ENCODE results near the gene CSN3. TPM values are rescaled to one million over a fixed set of nuclear protein-coding genes. Genes with fewer than 3 reads are reported as not detected.

The CSN3 gene, protein sequence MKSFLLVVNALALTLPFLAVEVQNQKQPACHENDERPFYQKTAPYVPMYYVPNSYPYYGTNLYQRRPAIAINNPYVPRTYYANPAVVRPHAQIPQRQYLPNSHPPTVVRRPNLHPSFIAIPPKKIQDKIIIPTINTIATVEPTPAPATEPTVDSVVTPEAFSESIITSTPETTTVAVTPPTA
- not detected in 2 replicates for total RNA-seq

DNA sequence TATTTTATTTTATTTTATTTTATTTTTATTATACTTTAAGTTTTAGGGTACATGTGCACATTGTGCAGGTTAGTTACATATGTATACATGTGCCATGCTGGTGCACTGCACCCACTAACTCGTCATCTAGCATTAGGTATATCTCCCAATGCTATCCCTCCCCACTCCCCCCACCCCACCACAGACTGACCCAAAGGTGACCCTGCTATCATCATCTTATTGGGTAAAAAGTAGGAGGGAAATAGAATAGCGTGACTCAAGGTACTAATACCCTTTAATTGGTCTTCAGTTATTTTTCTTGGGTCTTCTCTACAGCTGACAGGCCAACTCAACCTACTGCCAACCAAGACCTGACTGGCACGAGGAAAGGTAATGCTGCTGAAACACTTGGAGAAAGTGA is at the start of gene CSN3:
Gene CSN3 (plus strand): TSS at position 301 of the 400 bp plus-strand sequence. CDS start 2,223 bp downstream, outside the sequence.

DNA sequence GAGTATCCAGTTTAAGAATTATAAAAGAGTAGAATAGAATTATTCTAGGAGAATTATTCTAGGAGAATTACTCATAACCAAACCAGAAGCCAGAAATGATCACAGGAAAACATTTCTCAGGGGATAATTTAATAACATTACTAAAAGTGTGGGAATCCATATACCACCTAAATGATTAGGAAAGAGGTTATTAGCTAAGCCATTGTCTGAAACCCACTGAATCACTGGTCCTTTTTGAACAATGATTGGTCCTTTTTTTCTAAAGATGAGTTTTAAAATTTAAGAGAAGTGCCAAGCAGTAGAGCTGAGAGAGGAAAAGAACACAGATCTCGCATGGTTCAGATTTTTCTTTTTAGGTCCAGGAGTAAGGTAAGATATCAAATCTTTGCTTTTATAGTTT is 47.0 kb upstream of the CSN3 start, which contains the start of gene ODAM:
Gene ODAM (plus strand): TSS at position 301 of the 400 bp plus-strand sequence. CDS start 819 bp downstream, outside the sequence.

GRCh38 chr4:70225824-70226223 is 16.6 kb upstream of the CSN3 start, which contains the start of gene FDCSP:
TSS of gene FDCSP (plus strand) at chr4:70226124. CDS start at chr4:70231195, 5,071 bp downstream.

Other genes starting within 250 kb of the CSN3 start
- gene STATH, start 246.6 kb upstream of the CSN3 start, total RNA-seq: not detected in 2 replicates
- not detected in 2 replicates for gene HTN3, start 214.1 kb upstream of the CSN3 start, total RNA-seq
- not detected in 2 replicates for gene HTN1, start 192.2 kb upstream of the CSN3 start, total RNA-seq
- not detected in 2 replicates for gene PRR27, start 88.4 kb upstream of the CSN3 start, total RNA-seq
- not detected in 2 replicates for gene ODAM, start 46.9 kb upstream of the CSN3 start, total RNA-seq
- gene FDCSP, start 16.5 kb upstream of the CSN3 start, total RNA-seq: not detected in 2 replicates
- gene CABS1, start 92.4 kb downstream of the CSN3 start, total RNA-seq: not detected in 2 replicates
- not detected in 2 replicates for gene SMR3A, start 118.2 kb downstream of the CSN3 start, total RNA-seq
- gene SMR3B, start 140.5 kb downstream of the CSN3 start, total RNA-seq: 0.22 TPM in 1 of 2 replicates, not detected in the other
- gene OPRPN, start 155.3 kb downstream of the CSN3 start, total RNA-seq: not detected in 2 replicates
- gene MUC7, start 229.6 kb downstream of the CSN3 start, total RNA-seq: not detected in 2 replicates

All from thoracic aorta endothelial cell (primary cell).